Type B pancreatic cell (in vitro differentiated cells): ENCODE results near the gene GIPC3. TPM values are rescaled to one million over a fixed set of nuclear protein-coding genes. Genes with fewer than 3 reads are reported as not detected.
"Not testable (repeated sequence)": the region's sequence is repeated elsewhere in the genome, so short reads cannot be mapped to it uniquely, and the experiment has no call there.

ENCODE experiments used
- DNase-seq: peaks from one replicate; pipeline ENCODE4 v3.0.0; 2021; ENCODE audit warnings: mixed read lengths; ENCODE audit not compliant: unreplicated experiment; ENCODE audit errors: extremely low spot score
- H3K27ac Mint-ChIP-seq: 2 replicates; pipeline ENCODE4 v1.8.0; 2021; ENCODE audit warnings: mild to moderate bottlenecking, mixed read lengths
- H3K27me3 Mint-ChIP-seq: 2 replicates; pipeline ENCODE4 v1.8.0; 2021; ENCODE audit warnings: mixed read lengths
- H3K36me3 Mint-ChIP-seq: 2 replicates; pipeline ENCODE4 v1.8.0; 2021; ENCODE audit warnings: mixed read lengths
- H3K4me1 Mint-ChIP-seq: one replicate; pipeline ENCODE4 v1.8.0; 2021; ENCODE audit warnings: mixed read lengths; ENCODE audit not compliant: unreplicated experiment
- H3K4me3 Mint-ChIP-seq: 2 replicates; pipeline ENCODE4 v1.8.0; 2021; ENCODE audit warnings: mild to moderate bottlenecking, mixed read lengths
- H3K9me3 Mint-ChIP-seq: 2 replicates; pipeline ENCODE4 v1.8.0; 2021; ENCODE audit warnings: mixed read lengths
- total RNA-seq: library from RNA; stranded (reverse); gene quantifications from 2 replicates; pipeline ENCODE4 v1.2.1, GENCODE V29; 2021; ENCODE audit warnings: low replicate concordance
- TF ChIP-seq, protein P1 (sequence below): fragments of 200-600 bp; sonication (generic); conservative IDR thresholded peaks from 2 replicates; pipeline ENCODE4 v1.5.0; 2021; ENCODE audit warnings: antibody characterized with exemption, mild to moderate bottlenecking

The GIPC3 gene
- total RNA-seq, 1 donor from 2014 or later, result 0.07 TPM

DNA sequence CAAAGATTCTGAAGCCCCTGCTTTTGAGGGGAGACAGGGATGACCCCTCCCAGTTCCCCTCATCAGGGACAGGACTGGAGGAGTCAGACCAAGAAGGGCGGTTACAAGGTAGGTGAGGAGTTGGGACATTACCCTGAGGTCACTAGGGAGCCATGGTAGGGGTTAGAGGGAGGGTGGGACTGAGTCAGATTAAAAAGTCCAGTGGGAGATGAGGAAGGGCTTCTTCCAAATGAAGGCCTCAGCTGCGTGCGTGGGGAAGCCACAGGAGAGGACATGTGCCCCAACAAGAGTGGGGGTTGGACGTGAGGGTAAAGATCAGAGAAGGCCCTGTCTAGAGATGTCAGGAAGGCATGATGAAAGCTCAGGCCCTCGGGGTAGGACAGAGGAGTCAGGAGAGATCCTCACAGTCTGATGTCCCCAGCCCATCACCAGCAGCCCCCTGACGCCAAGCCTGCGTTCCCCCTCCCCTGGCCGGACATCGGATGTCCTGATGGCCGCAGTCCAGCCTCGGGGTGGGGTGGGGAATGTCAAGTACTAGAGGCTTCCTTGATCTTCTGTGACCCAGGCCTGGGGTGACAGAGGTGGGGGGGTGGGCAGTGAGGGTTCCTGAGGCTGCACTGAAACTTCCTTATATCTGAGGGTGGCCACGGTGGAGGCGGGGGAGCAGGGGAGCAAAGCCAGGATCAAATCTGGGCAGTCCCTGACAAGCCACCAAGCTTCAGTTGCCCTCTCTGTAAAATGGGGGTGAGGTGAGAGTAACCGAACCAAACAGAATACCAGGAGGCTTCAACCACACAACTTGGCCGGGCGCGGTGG, 21.4 kb upstream of the GIPC3 start:
- Mint-ChIP-seq H3K4me1 (peaks cover 3% of the 10 kb centered on the region), H3K27me3 (no peaks in the 10 kb centered on the region), H3K27ac (no peak overlapping the region), H3K9me3 (no peaks in the 10 kb centered on the region), H3K4me3 (no peak overlapping the region), H3K36me3 (no peaks in the 10 kb centered on the region)
- TF ChIP-seq, protein P1, sequence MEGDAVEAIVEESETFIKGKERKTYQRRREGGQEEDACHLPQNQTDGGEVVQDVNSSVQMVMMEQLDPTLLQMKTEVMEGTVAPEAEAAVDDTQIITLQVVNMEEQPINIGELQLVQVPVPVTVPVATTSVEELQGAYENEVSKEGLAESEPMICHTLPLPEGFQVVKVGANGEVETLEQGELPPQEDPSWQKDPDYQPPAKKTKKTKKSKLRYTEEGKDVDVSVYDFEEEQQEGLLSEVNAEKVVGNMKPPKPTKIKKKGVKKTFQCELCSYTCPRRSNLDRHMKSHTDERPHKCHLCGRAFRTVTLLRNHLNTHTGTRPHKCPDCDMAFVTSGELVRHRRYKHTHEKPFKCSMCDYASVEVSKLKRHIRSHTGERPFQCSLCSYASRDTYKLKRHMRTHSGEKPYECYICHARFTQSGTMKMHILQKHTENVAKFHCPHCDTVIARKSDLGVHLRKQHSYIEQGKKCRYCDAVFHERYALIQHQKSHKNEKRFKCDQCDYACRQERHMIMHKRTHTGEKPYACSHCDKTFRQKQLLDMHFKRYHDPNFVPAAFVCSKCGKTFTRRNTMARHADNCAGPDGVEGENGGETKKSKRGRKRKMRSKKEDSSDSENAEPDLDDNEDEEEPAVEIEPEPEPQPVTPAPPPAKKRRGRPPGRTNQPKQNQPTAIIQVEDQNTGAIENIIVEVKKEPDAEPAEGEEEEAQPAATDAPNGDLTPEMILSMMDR, result no peak
- DNase-seq, result no peak

GRCh38 chr19:3565139-3565538, 20.1 kb upstream of the GIPC3 start:
- H3K27me3 Mint-ChIP-seq, result no peaks in the 10 kb centered on the region
- H3K4me3 Mint-ChIP-seq, result no peak overlapping the region
- TF ChIP-seq, protein P1, result no peak
- H3K36me3 Mint-ChIP-seq, result no peaks in the 10 kb centered on the region
- no peak overlapping the region for H3K27ac Mint-ChIP-seq
- H3K9me3 Mint-ChIP-seq, result no peaks in the 10 kb centered on the region
- no peak for DNase-seq
- H3K4me1 Mint-ChIP-seq, result peaks cover 4% of the 10 kb centered on the region

- not testable (repeated sequence) for H3K9me3 Mint-ChIP-seq, H3K27me3 Mint-ChIP-seq
These were observed 15.2 kb upstream of the GIPC3 start for GRCh38 chr19:3570042-3570441.

GRCh38 chr19:3570606-3571011, 14.7 kb upstream of the GIPC3 start:
- peaks cover 21% of the 10 kb centered on the region for H3K4me1 Mint-ChIP-seq
- TF ChIP-seq, protein P1, result no peak
- H3K27me3 Mint-ChIP-seq, result peaks cover 8% of the 10 kb centered on the region
- no peak overlapping the region for H3K4me3 Mint-ChIP-seq
- no peak overlapping the region for H3K27ac Mint-ChIP-seq
- H3K9me3 Mint-ChIP-seq, result no peaks in the 10 kb centered on the region
- no peak for DNase-seq
- peaks cover 7% of the 10 kb centered on the region for H3K36me3 Mint-ChIP-seq

More at GRCh38 chr19:3570042-3570441, 15.2 kb upstream of the GIPC3 start:
- peaks cover 15% of the 10 kb centered on the region for H3K4me1 Mint-ChIP-seq
- H3K27ac Mint-ChIP-seq, H3K36me3 Mint-ChIP-seq, DNase-seq, H3K4me3 Mint-ChIP-seq: not testable (repeated sequence)

- peaks cover 21% of the 10 kb centered on the region for H3K4me1 Mint-ChIP-seq
- H3K9me3 Mint-ChIP-seq, result no peaks in the 10 kb centered on the region
- peak overlapping the region; percentile 72 for H3K27ac Mint-ChIP-seq
- peak overlapping the region; percentile 89 for H3K4me3 Mint-ChIP-seq
- peak; percentile 100 for DNase-seq
- TF ChIP-seq, protein P1, result no peak
- peaks cover 8% of the 10 kb centered on the region for H3K27me3 Mint-ChIP-seq
- peaks cover 7% of the 10 kb centered on the region for H3K36me3 Mint-ChIP-seq
These were observed 13.0 kb upstream of the GIPC3 start for GRCh38 chr19:3572132-3572854.

DNA sequence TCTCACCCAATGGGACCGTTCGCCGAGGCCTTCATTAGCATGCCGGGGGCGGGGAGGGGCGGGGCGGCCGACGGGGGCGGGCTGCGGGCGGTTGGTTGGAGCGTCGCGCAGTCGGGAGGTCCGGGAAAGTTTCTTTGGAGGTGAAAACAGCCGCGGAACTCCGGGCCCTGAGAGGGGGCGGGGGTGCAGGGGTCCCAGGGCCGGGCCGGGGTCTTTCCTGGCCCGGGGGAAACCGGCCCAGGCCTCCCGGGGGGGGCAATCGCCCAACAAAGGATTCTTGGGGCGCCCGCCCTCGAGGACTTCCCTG, 12.5 kb upstream of the GIPC3 start, which contains the start of gene HMG20B:
Gene HMG20B (plus strand): TSS at position 90 of the 307 bp plus-strand sequence. CDS start 366 bp downstream, outside the sequence.
- TF ChIP-seq, protein P1, result no peak

More for the DNA sequence above, 12.5 kb upstream of the GIPC3 start, which contains the start of gene HMG20B:
- Mint-ChIP-seq H3K4me1 (peaks cover 21% of the 10 kb centered on the region), H3K4me3 (peak within 1 kb of the TSS; percentile 89), H3K27me3 (peaks cover 8% of the 10 kb centered on the region), H3K27ac (peak within 1 kb of the TSS; percentile 72), H3K9me3 (no peaks in the 10 kb centered on the region), H3K36me3 (peaks cover 7% of the 10 kb centered on the region)
- no peak for DNase-seq
